GM10266 (cell line): Measurements from ENCODE around the gene TMEM17.
A peak's percentile ranks its signal among the peaks of the same experiment; 100 is the strongest.

Experiments
- DNase-seq: peaks from one replicate; pipeline ENCODE4 v3.0.0; 2012; ENCODE audit errors: extremely low spot score
- TF ChIP-seq, protein P1 (sequence below): IDR thresholded peaks from 2 replicates; pipeline ENCODE4 v1.5.1; 2012; ENCODE audit warnings: mild to moderate bottlenecking, low read depth; ENCODE audit not compliant: control insufficient read depth, insufficient read depth; ENCODE audit errors: missing control alignments

TMEM17 gene, protein sequence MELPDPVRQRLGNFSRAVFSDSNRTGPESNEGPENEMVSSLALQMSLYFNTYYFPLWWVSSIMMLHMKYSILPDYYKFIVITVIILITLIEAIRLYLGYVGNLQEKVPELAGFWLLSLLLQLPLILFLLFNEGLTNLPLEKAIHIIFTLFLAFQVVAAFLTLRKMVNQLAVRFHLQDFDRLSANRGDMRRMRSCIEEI

DNA sequence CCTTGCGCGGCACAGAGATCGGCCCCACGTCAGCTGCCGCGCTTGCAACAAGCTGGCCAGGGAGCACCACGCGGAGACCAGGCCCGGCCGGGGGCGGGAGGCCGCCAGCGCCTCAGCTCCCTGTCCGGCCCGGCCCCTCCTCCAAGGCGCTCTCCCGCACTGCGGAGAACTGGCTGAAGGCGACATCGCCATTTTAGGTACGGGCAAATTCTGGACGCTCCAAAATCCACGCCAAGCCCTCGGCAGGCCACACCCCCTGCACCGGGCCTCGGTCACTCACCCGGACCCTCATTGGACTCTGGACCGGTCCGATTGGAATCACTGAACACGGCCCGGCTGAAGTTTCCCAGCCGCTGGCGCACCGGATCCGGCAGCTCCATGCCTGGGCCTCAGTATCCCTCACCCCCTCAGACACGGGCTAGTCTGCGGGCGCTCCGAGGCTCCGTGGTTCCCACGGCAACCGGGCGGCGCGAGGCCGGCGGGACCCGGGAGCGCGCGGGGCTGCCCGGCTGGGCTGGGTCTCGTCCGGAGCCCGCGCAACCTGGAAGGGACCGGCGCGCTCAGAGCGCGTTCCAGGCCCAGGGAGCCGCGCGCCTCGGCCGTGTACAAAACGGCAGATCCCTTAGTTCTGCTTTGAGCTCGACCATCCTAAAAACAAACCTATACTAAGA lies at the start of gene TMEM17:
TMEM17 (minus strand) TSS at position 446 of the 671 bp plus-strand sequence; CDS start at position 380, 66 bp downstream.
- TF ChIP-seq, protein P1, sequence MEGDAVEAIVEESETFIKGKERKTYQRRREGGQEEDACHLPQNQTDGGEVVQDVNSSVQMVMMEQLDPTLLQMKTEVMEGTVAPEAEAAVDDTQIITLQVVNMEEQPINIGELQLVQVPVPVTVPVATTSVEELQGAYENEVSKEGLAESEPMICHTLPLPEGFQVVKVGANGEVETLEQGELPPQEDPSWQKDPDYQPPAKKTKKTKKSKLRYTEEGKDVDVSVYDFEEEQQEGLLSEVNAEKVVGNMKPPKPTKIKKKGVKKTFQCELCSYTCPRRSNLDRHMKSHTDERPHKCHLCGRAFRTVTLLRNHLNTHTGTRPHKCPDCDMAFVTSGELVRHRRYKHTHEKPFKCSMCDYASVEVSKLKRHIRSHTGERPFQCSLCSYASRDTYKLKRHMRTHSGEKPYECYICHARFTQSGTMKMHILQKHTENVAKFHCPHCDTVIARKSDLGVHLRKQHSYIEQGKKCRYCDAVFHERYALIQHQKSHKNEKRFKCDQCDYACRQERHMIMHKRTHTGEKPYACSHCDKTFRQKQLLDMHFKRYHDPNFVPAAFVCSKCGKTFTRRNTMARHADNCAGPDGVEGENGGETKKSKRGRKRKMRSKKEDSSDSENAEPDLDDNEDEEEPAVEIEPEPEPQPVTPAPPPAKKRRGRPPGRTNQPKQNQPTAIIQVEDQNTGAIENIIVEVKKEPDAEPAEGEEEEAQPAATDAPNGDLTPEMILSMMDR: no peak
- peak; percentile 83 for DNase-seq

DNA sequence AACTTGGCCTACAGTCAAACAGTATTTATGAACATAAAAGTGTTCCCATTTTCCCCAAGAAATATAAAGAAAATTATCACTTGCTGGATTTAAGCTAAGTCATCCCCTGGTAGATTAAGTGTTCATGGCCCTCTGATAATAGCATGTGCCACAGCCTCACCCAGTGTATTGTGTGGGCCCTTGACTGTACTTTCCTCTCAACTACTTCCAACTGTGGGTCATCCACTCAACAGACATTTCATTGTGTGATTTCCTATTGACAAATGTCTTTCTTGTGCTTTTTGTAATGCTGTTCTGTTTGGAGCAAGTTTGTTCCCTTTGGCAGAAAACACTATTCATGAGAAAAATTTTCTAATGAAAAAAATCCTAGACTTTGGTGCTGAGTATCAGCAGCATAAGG lies 48.4 kb upstream of the TMEM17 start:
- TF ChIP-seq, protein P1: no peak
- no peak for DNase-seq

DNA sequence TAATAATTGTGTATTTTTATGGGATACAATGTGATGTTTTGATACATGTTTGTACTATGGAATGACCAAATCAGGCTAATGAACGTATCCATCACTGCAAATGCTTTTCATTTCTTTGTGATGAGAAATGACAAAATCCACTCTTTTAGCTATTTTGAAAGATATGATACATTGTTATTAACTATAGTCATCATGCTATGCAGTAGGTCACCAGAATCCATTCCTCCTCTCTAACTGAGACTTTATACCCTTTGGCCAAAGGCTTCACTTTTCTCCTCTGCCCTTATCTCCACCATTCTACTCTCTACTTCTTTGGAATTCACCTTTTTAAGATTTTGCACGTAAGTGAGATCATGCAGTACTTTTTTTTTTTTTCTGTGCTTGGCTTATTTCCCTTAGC lies 44.5 kb upstream of the TMEM17 start:
- DNase-seq: no peak
- TF ChIP-seq, protein P1: no peak

DNA sequence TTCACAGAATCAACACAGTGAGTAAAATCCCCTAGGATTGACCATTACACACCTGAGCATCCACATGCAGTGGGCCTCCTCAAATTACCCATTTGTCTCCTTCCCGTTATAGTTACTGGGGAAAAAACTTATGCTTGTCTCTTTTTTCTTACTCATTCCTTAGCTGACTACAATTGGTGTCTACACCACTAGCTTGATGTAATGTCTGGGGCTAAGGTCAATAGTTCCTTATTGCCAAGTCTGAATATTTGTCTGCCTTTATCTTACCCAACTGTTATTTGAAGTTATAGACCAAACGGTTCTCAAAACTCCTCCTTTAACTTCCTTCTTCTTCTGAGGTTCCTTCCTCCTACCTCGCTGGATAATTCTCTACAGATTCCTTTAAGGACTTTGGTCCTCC lies 41.9 kb upstream of the TMEM17 start:
- TF ChIP-seq, protein P1: no peak
- DNase-seq: no peak

DNA sequence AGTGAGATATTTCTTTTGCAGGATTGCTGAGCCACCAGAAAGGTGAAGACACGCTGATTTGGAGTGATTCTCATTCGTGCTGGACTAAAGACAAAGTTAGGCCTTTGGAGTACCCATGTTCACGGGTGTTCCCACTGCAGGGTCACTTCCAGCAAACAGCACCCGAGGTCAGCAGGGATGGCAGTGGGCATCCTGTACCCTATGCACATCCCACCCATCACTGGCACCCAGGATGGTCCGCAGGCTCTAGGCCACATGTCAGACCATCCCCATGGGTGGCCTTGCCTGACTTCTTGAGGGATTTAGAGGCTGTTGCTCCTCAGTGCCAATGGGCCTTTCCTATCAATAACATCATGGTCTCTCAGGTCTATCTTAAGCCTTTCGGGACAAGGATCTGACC lies 39.3 kb upstream of the TMEM17 start:
- TF ChIP-seq, protein P1: no peak
- DNase-seq: no peak

DNA sequence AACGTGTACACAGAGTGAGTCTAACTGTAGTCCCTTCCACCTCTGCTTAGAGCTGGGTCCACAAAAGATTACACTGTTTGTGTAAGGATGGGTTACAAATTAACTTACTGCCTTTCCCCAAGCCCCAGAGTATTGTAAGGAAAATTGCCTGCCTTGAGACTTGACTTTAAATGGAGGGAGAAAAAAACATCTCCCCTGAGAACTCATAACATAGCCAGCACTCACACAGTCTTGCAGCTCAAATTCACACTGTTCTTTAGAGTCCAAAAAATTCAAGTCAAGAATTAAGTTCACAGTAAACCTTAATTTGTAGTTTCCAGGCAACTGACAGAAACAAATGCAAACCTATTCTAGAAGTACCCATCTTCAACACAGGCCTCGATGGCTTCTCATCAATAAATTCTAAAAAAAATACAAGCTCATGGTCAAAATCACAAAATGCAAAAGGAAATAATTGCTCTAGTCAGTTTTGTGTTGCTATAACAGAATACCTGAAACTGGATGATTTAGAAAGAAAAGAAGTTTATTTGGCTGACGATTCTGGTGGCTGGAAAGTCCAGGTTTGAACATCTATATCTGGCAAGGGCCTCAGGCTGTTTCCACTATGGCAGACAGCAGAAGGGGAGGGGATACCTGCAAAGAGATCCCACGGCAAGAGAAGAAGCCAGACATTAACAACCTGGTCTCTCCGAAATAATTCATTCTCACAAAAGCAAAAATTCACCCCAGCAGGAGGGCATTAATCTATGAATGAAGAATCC lies 34.6 kb upstream of the TMEM17 start:
- TF ChIP-seq, protein P1: no peak
- no peak for DNase-seq
